Measurements from ENCODE around the gene TAF6L. TPM values are rescaled to one million over a fixed set of nuclear protein-coding genes. Genes with fewer than 3 reads are reported as not detected.

The TAF6L gene
- total RNA-seq, 1 experiment from 2014 or later, result 37.7 TPM

DNA sequence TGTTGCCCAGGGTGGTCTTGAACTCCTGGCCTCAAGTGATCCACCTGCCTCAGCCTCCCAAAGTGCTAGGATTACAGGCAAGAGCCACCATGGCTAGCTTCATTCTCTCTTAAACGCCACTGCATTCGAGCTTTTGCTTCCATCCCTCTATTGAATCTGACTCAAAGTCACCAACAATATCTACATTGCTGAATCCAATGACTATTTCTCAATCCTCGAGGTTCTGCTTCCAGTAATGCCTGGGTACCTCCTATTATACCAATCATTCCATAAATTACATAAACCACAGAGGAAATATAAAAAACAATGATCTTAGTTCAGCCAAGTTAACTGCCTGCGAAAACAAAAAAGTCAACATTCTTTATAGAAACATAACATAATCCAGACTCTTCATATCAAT lies 45.9 kb downstream of the TAF6L start:
- no peak overlapping the region for H3T11ph ChIP-seq (ENCODE audit: low read length)
- no peaks in the 10 kb centered on the region for H3K9me3 Mint-ChIP-seq
- no peaks in the 10 kb centered on the region for H3K79me2 ChIP-seq (ENCODE audit: insufficient read depth, low read length)
- no peaks in the 10 kb centered on the region for H3K79me1 ChIP-seq (ENCODE audit: insufficient read depth, low read depth, low read length, poor library complexity, severe bottlenecking)
- TF ChIP-seq, protein P1, sequence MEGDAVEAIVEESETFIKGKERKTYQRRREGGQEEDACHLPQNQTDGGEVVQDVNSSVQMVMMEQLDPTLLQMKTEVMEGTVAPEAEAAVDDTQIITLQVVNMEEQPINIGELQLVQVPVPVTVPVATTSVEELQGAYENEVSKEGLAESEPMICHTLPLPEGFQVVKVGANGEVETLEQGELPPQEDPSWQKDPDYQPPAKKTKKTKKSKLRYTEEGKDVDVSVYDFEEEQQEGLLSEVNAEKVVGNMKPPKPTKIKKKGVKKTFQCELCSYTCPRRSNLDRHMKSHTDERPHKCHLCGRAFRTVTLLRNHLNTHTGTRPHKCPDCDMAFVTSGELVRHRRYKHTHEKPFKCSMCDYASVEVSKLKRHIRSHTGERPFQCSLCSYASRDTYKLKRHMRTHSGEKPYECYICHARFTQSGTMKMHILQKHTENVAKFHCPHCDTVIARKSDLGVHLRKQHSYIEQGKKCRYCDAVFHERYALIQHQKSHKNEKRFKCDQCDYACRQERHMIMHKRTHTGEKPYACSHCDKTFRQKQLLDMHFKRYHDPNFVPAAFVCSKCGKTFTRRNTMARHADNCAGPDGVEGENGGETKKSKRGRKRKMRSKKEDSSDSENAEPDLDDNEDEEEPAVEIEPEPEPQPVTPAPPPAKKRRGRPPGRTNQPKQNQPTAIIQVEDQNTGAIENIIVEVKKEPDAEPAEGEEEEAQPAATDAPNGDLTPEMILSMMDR (conservative IDR thresholded peaks at IDR 0.05), result no peak
- no peak overlapping the region; a peak in 1 of 7 replicates for H3K27ac Mint-ChIP-seq
- no peak overlapping the region for H3K27ac ChIP-seq (ENCODE audit: insufficient read length, low read depth, low read length)
- H2BK20ac ChIP-seq (ENCODE audit: low read depth, low read length, poor library complexity, severe bottlenecking), result no peak overlapping the region
- H3K23me2 ChIP-seq (ENCODE audit: insufficient read length, low read depth, low read length, poor library complexity, severe bottlenecking), result no peaks in the 10 kb centered on the region
- H3K4me1 Mint-ChIP-seq, result no peaks in the 10 kb centered on the region
- no peak overlapping the region for H3K56ac ChIP-seq (ENCODE audit: insufficient read length, low read depth, low read length)
- no peaks in the 10 kb centered on the region for H3K27me3 ChIP-seq (ENCODE audit: insufficient read depth, low read length)
- no peak overlapping the region for H3K9ac ChIP-seq (ENCODE audit: extremely low read depth, insufficient read length, low read length)
- no peak overlapping the region for H3K4me2 ChIP-seq (ENCODE audit: insufficient read depth, insufficient read length, low read length)
- no peak overlapping the region for H3K4ac ChIP-seq (ENCODE audit: low read depth, low read length)
- no peak overlapping the region for H3K4me3 Mint-ChIP-seq
- no peak overlapping the region for H4K5ac ChIP-seq (ENCODE audit: insufficient read length, low read depth, low read length)
- no peak overlapping the region for H2BK120ac ChIP-seq (ENCODE audit: low read depth, low read length, poor library complexity, severe bottlenecking)
- H3K23ac ChIP-seq (ENCODE audit: insufficient read length, low read depth, low read length), result no peak overlapping the region
- H3K18ac ChIP-seq (ENCODE audit: insufficient read length, low read depth, low read length), result no peak overlapping the region
- H4K20me1 ChIP-seq (ENCODE audit: control insufficient read depth, insufficient read depth, insufficient read length), result no peaks in the 10 kb centered on the region
- no peak overlapping the region for H2BK15ac ChIP-seq (ENCODE audit: low read depth, low read length)
- peaks cover 5 to 35% (median 31%) of the 10 kb centered on the region in 3 experiments; a peak in 6 of 7 replicates for H3K36me3 Mint-ChIP-seq (ENCODE audit: insufficient read depth in 1 of 3, low read depth in 3 of 3)
- H3K4me1 ChIP-seq (ENCODE audit: insufficient read depth, low read length), result no peaks in the 10 kb centered on the region
- no peak overlapping the region for H3K14ac ChIP-seq (ENCODE audit: insufficient read depth, low read length)
- no peak overlapping the region for H2BK12ac ChIP-seq (ENCODE audit: insufficient read length, low read depth, low read length)
- H3K9me3 ChIP-seq (ENCODE audit: control insufficient read depth, low read depth, low read length), result no peaks in the 10 kb centered on the region
- DNase-seq, result no peak
- no peaks in the 10 kb centered on the region for H3K27me3 Mint-ChIP-seq (ENCODE audit: low read depth)
- H4K91ac ChIP-seq (ENCODE audit: insufficient read length, low read depth, low read length), result no peak overlapping the region
- no peak overlapping the region for H4K8ac ChIP-seq (replicated peaks; ENCODE audit: insufficient read length, low read depth, low read length)
- no peak overlapping the region for H2AFZ ChIP-seq (ENCODE audit: low read length)
- no CpG with 5 or more reads among the region's 4 CpGs for WGBS (ENCODE audit: extremely low coverage, insufficient read length, low lambda C conversion rate)
- no peak overlapping the region for H2BK5ac ChIP-seq (ENCODE audit: insufficient read length, low read length)
- no peak overlapping the region for H2AK5ac ChIP-seq (ENCODE audit: insufficient read length, low read length)
